NCI-H187 (cell line): Measurements from ENCODE around the gene MMP24.
"Not testable (repeated sequence)": the region's sequence is repeated elsewhere in the genome, so short reads cannot be mapped to it uniquely, and the experiment has no call there.

Experiments
- DNase-seq, 2 experiments: peaks; one replicate each; lab custom pipeline; 2025; lab: John Stamatoyannopoulos, UW

Gene MMP24

DNA sequence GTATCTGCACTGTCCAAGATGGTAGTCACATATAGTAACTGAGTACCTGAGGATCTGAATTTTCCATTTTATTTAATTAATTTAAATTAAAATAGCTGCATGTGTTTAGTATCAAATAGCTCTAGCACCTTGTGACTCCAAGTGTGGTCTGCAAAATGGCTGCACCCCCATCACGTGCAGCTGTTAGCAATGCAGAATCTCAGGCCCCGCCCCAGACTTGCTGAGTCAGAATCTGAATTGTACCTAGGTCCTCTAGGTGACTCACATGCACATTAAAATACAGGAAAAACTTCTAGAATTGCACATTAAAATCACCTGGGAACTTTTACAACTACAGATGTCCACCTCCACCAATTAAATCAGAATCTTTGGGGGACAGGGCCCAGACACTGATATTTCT is 84.9 kb downstream of the MMP24 start:
- no peak for DNase-seq

DNA sequence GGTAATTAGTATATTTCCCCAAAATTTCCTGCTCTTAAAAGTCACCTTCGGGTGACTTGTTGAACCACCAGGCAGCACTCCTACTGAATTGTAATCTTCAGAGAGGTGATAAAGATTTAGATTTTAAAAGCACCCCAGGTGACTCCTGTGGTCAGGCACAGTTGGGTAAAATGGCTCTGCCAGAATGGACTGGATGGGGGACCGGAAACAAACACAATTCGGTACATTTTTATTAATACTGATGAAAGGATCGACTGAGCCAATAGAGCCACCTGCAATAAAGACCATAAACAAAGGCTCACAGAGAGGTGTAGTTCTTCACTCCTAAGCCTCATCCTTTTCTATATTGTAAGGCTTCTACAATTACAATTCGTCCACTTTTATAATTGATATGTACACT is 85.3 kb downstream of the MMP24 start:
- no peak for DNase-seq

DNA sequence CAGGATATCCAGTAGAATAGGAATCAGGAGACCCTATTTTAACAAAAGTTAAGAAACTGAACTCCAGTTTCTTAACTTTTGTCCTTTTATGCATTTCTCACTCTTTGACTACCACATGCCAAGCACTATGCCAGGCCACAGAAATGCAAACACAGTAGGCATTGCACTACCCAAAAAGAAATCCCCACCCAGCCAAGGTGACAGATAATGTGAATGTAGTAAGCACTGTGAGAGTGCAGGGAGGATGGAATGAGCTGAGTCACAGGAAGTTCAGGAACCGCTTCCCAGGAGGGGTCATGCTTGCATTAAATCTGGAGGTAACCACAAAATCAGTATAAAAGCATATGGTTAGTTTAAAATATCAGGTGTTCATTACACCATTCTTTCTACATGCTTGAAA is 85.8 kb downstream of the MMP24 start:
- no peak for DNase-seq

DNA sequence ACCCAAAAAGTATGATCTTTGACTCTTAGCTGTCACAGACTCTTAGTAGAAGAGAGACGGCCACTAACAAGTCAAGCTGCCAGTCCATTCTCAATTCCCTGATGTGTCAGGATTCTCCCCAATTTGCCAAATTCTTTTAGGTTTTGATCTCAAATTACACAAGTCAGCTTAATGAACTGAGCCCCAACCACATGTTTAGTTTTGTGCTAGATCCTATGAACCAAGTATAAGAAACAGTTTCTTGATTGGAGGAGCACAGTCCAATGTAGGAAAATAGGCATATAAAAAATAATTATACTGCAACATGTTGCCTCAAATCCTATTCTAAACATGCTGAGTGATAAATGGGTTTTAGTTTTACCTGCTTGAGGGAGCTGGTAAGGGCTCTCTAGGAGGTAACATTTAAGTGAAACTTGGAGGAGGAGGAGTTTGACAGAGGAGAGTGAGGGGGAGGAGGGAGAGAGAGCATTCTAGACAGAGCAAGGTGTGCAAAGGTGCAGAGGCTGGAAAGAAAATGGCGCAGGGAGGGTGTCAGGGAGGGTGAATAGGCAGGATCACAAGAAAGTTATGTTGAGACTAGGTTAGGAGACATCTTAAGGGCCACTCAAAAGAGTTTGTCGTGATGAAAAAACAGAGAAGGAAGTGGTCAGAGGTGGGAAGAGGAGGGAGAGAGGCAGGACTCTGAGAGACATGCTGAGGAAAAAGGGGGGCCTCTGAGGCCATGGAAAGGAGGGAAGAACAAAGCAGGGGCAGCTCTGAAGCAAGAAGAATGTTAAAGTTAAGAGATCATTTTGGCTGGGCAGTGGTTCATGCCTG is 88.5 kb downstream of the MMP24 start:
- DNase-seq = no peak

DNA sequence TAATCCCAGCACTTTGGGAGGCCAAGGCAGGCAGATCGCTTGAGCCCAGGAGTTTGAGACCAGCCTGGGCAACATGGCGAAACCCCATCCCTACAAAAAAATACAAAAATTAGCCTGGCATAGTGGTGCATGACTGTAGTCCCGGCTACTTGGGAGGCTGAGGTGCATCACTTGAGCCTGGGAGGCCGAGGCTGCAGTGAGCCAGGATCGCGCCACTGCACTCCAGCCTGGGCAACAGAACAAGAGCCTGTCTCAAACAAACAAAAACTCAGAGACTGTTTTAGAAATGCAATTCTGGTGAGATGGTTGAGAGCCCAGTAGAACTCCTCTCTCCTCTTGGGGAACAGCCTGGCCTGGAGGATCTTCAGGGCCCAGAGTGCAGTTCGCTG is 89.1 kb downstream of the MMP24 start:
- not testable (repeated sequence) for DNase-seq

DNA sequence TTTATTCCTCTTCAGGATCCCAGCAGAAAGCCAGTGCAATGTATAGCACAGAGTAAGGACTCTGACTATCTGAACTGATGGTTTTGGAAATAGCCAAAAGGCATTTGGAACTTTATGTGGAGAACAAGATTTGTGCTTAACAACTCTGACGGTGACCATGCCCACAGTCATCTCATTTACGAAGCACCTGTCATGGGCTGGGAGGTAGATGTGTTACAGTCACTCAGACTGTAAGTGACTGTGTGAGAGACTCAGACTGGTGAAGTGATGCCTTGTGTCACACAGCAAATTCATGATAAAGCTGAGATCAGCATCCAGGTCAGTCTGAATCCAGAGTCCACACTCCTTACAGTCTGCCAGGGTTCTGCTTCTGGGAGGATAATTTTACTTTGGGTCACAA is 89.6 kb downstream of the MMP24 start:
- no peak for DNase-seq

DNA sequence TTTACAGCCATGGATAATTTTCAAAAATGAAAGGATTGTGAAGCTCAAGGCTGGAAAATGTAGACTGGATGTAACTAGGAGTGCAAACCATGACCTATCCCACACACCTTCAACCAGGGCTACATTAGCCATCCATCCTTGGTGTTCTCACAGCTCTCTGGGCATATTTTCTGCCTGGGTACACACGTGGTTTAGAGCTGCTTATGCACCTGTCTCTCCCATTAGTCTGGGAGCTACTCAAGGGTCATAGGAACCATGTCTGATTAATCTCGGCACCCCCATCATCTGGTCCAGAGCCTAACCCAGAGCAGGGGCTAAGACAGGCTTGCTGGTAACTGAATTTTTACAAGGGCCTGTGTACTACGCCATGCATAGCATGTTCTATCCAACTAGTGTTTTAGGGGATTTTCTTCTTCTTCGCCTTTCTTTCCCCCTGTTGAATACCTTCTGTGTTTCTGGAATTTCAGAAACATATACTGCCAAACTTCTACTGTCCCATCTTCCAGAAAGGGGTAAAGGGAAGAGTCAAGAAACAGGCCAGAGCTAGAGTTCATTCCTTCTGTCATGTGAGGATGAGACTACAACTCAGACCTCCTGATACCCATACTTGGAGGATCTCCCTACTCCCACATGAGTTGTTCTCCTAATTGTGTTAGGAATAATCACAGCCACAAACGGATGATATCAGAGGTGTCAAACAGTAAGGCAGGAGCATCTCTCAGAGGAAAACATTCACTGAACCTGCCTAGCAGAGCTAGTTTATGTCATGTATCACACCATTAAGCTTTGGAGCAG is 91.1 kb downstream of the MMP24 start:
- no peak for DNase-seq

DNA sequence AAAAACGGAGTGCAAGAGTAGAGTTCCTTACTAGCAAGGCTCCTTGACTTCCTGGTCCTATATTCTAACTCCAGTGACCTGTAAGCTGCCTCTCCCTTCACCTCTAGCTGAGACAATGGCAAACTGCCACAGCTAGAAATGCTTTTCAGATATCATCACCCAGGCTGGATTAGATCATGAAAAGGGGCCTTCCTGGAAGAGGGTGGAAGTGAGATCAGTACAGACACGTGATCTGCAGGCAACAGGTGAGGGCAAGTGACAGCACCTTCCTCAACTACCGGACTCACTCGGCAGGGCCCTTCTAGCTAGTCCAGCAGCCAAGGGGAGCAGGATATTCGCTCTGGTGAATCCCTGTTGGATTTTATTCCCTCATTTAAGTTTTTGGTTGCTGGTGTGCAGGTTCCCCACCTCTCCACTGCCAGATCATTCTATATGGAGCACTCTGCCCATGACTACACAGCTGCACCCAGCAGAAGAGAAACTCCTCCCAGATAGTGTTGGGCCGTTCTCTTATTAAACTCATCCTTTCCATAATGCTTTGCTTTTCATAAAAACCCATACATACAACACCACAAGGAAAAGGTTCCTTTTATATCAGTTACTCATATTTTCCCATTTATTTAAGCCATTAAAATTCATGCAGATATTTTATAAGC is 92.1 kb downstream of the MMP24 start:
- DNase-seq = no peak

DNA sequence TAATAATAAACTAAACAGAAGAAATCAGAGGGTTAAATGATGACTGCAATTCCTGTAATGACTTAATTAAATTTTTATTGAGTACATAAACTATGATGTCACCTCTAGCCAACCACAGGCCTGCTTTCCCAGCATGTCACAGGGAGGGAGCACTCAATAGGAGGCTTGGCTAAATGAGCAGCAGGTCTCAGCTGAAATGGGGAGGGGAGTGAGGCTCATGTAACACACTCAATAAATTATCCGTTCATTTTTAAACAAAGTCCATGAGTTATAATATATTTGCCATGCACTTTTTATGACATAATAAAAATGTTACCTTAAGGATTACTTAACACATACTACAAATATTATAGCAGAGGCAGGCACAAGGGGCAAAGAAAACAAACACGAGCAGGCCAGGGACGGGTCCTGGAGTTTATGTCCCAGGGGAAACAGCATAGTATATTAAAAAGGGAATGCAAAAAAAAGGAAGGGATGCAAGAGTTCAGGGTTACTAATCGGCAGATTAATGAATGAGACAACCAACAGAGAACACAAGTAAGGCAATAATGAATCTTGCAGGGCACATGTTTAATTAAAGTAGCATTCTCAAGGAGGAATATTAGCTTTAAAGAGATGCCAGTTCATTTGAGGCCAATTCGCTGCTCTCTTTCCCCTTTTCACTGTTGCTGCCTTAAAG is 92.8 kb downstream of the MMP24 start:
- no peak for DNase-seq

DNA sequence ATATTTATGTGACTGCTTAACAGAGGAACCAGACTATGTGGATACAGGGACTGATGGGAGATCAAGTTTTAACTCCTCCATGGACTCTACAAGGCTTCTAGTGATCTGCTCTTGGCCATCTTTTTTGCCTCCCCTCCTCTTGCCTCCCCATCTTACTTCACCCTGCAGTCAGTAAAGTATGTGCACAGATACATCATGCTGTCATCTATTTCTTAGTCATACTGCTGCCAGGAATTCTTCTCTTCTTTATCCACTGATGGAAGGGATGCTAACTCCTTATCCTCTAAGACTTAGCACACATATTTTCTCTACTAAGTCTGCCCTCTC is 93.3 kb downstream of the MMP24 start:
- no peak for DNase-seq

DNA sequence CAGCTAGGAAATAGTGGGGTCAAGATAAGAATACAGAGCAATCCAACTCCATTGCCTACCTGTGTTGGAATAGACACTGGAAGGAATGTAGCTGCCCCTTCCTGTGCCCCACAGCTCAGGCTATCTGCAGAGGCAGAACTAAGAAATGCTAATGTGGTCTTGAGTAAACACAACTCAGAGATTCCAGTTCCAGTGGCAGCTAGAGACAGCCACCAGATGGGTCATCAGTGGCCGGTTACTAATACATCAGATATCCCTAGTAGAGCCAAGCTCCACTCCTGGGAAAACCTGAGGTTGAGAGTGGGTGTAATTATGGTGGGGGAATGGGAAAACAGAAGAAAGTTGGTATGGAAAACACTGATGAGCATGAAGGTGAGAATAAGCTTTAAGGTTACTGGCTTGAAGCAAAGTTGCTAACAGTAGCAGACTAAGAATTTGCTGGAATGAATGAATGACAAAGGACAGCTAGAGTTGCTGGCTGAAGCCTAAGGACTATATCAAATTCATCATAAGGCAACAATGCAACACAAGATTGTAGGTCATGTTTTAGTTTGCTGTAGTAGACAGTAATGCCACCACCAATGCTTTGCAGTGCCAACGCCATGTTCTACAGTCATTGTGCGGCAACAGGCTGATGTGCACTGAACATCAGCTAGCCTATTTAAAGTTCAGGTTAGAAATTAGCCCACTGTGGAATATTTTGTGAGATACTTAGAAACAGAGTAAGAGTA is 94.1 kb downstream of the MMP24 start:
- DNase-seq = no peak

DNA sequence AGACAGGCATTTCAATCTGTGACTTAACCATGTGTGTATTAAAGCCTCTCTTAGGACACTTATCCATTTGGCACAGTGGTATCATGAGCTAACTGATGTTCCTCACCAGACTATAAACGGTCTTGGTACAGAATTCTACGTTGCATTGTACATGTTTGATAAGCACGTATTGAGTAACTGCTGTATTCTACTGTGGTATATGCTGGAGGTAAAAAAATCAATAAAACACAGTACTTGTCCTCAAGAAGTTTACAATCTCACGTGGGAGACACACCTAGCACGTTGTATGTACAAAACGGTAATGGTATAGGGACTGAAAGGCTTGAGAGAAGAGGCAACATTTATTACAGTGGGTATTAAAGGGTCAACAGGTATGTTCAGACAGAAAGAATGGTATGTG is 98.9 kb downstream of the MMP24 start:
- no peak for DNase-seq

DNA sequence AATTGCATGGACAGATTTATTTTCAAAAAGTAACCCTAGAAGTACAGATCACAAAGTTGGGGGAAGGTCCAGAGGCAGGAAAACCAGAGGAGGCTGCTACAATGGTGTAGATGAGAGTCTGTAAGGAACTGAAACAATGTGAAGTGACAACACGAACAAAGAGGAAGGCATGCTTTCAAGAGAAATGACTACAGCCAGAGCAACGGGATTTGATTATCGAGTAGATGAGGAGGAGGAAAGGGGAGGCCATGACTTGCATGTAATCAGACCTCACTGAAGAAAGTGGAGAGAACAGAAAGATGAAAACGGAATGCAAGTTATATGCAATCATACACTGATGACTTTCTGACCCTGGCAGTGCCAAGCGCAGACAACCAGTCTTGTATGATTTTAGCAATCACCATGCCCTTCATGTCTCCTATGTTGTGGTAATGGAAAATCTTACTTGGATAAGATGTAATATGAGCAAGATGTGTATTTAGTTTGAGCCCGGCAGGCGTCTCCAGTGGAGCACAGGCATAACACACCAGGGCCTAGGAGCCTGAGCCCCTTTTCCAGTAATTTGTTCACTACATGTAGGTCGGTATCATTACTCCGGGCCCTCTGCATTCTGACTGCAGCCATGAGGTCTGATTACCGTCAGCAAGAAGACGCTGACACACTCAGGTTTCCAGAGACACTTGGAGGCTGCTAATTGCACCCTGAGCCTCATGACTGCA is 99.7 kb downstream of the MMP24 start:
- DNase-seq = no peak
